NCI-H2107 (cell line): Measurements from ENCODE around the gene CCDC61.

Experiments used
- DNase-seq: peaks from one replicate; lab custom pipeline; 2025; lab: John Stamatoyannopoulos, UW

The CCDC61 gene

GRCh38 chr19:46042252-46042883 is 47.1 kb downstream of the CCDC61 start:
- DNase-seq, result no peak

GRCh38 chr19:46043519-46043918 is 48.3 kb downstream of the CCDC61 start:
- no peak for DNase-seq

- no peak for DNase-seq
Observed at GRCh38 chr19:46049597-46049996, 54.3 kb downstream of the CCDC61 start.

GRCh38 chr19:46052896-46053295 is 57.6 kb downstream of the CCDC61 start:
- no peak for DNase-seq

- no peak for DNase-seq
Observed at GRCh38 chr19:46056536-46056935, 61.3 kb downstream of the CCDC61 start.

GRCh38 chr19:46058778-46059177 is 63.5 kb downstream of the CCDC61 start:
- DNase-seq, result no peak

GRCh38 chr19:46060012-46060411 is 64.7 kb downstream of the CCDC61 start:
- no peak for DNase-seq

GRCh38 chr19:46063201-46063600 is 67.9 kb downstream of the CCDC61 start:
- no peak for DNase-seq

- DNase-seq, result no peak
Observed at GRCh38 chr19:46065486-46066071, 70.3 kb downstream of the CCDC61 start.

GRCh38 chr19:46066471-46066870 is 71.2 kb downstream of the CCDC61 start:
- DNase-seq, result no peak

- no peak for DNase-seq
Observed at GRCh38 chr19:46067691-46068090, 72.4 kb downstream of the CCDC61 start.
